ENCODE results near the gene ATRIP. TPM values are rescaled to one million over a fixed set of nuclear protein-coding genes. Genes with fewer than 3 reads are reported as not detected.

Gene ATRIP
- total and polyA plus RNA-seq, 2 of the 4 experiments (the other 2 are of a cell fraction): 6.8 to 10.8 TPM

GRCh38 chr3:48404440-48405342 is 41.8 kb upstream of the ATRIP start (continued):
- TF ChIP-seq RCOR1 (IDR thresholded peaks at IDR 0.05; ENCODE audit: insufficient replicate concordance, low read length) (no peak), CEBPB (IDR thresholded peaks at IDR 0.05; ENCODE audit: low read depth, low read length) (no peak)

- Histone ChIP-seq H2AK9ac (replicated peaks; ENCODE audit: low read depth, low read length, poor library complexity) (peak overlapping the region; percentile 13), H3K56ac (ENCODE audit: extremely low read depth, insufficient read depth, low read length) (no peak overlapping the region), H2AK5ac (ENCODE audit: low read depth, low read length) (no peak overlapping the region), H3K9me3 (ENCODE audit: control insufficient read depth, insufficient read depth, low read length) (no peaks in the 10 kb centered on the region), H2BK5ac (ENCODE audit: low read depth, low read length, poor library complexity, severe bottlenecking) (no peak overlapping the region), H3K4ac (ENCODE audit: low read depth, low read length) (no peak overlapping the region), H3K9me1 (ENCODE audit: insufficient read depth, low read length) (peaks cover 7% of the 10 kb centered on the region; the same call in 1 of the 2 replicates), H3K4me3 (ENCODE audit: insufficient read depth, low read depth, low read length) (no peak overlapping the region), H3K79me1 (ENCODE audit: low read depth in 1 of 2, low read length in 2 of 2) (no peaks in the 10 kb centered on the region), H3K9ac (ENCODE audit: low read depth, low read length) (no peak overlapping the region), H3K4me2 (ENCODE audit: low read depth, low read length) (no peak overlapping the region), H2BK15ac (ENCODE audit: low read depth, low read length) (no peak overlapping the region), H4K5ac (ENCODE audit: low read depth, low read length) (no peak overlapping the region), H3K18ac (ENCODE audit: low read depth, low read length) (no peak overlapping the region), H3K27me3 (ENCODE audit: control insufficient read depth, insufficient read depth, low read length) (no peaks in the 10 kb centered on the region), H3K4me1 (ENCODE audit: control insufficient read depth, insufficient read depth, low read length) (peaks cover 7% of the 10 kb centered on the region), H4K20me1 (ENCODE audit: insufficient read depth, low read length) (no peaks in the 10 kb centered on the region), H4K91ac (ENCODE audit: insufficient read depth, low read depth, low read length) (no peak overlapping the region), H3K23ac (ENCODE audit: low read depth, low read length) (no peak overlapping the region), H4K8ac (ENCODE audit: low read depth in 2 of 2, low read length in 2 of 2) (no peak overlapping the region), H3K27ac (ENCODE audit: insufficient read depth, low read length) (no peak overlapping the region), H2BK20ac (ENCODE audit: low read depth, low read length) (no peak overlapping the region), H3K36me3 (ENCODE audit: control insufficient read depth, insufficient read depth, low read length) (peaks cover 56% of the 10 kb centered on the region), H3K14ac (replicated peaks; ENCODE audit: low read depth, low read length) (no peak overlapping the region), H2BK120ac (ENCODE audit: low read depth, low read length) (no peak overlapping the region), H2AFZ (replicated peaks; ENCODE audit: low read length, poor library complexity) (no peak overlapping the region)
- TF ChIP-seq SMC3 (IDR thresholded peaks at IDR 0.05; ENCODE audit: low read depth, low read length): no peak
- TF ChIP-seq MAZ (IDR thresholded peaks at IDR 0.05; ENCODE audit: borderline replicate concordance, low read depth, low read length): no peak
- no peak for TF ChIP-seq CHD1 (IDR thresholded peaks at IDR 0.05; ENCODE audit: low read depth, low read length)
- no peak for TF ChIP-seq POLR2A (IDR thresholded peaks at IDR 0.05; ENCODE audit: low read depth, low read length)
- TF ChIP-seq BHLHE40 (IDR thresholded peaks at IDR 0.05; ENCODE audit: low read depth, low read length): no peak
- TF ChIP-seq FOS (IDR thresholded peaks at IDR 0.05; ENCODE audit: low read depth, low read length): no peak
- no peak for TF ChIP-seq MAFK (IDR thresholded peaks at IDR 0.05; ENCODE audit: low read depth, low read length)
- TF ChIP-seq RFX5 (IDR thresholded peaks at IDR 0.05; ENCODE audit: low read depth, low read length): no peak
- no peak for TF ChIP-seq CEBPB (IDR thresholded peaks at IDR 0.05; ENCODE audit: low read depth, low read length)
- no peak for TF ChIP-seq ELK1 (IDR thresholded peaks at IDR 0.05; ENCODE audit: borderline replicate concordance, low read depth, low read length)
- TF ChIP-seq MXI1 (IDR thresholded peaks at IDR 0.05; ENCODE audit: borderline replicate concordance, low read depth, low read length): no peak
- no peak for TF ChIP-seq RCOR1 (IDR thresholded peaks at IDR 0.05; ENCODE audit: insufficient replicate concordance, low read length)
- TF ChIP-seq, protein P1, sequence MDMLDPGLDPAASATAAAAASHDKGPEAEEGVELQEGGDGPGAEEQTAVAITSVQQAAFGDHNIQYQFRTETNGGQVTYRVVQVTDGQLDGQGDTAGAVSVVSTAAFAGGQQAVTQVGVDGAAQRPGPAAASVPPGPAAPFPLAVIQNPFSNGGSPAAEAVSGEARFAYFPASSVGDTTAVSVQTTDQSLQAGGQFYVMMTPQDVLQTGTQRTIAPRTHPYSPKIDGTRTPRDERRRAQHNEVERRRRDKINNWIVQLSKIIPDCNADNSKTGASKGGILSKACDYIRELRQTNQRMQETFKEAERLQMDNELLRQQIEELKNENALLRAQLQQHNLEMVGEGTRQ (IDR thresholded peaks at IDR 0.05; ENCODE audit: low read depth, low read length): no peak
- TF ChIP-seq NFE2L2 (IDR thresholded peaks at IDR 0.05; ENCODE audit: low read depth, low read length): no peak
- ChIA-PET CTCF (no interaction called here), POLR2A (ENCODE audit: unreplicated experiment) (no interaction called here)
- DNase-seq: no peak
- BruUV-seq (replicated peaks): no TSS peak
- in situ Hi-C loops (cut with MboI; ENCODE audit: low sequenced_read_pairs) (no loop called here), intact Hi-C loops (cut with micrococcal nuclease) (no loop called here), dilution Hi-C loops (cut with HindIII; ENCODE audit: low sequenced_read_pairs, unreplicated experiment) (no loop called here)
- 80% methylated on average over 1 of the region's 13 CpGs; no CpG with 5 or more reads in 1 of the 2 experiments for WGBS, 2 experiments (ENCODE audit: extremely low coverage in 2 of 2, insufficient read length in 1 of 2)
- ATAC-seq (ENCODE audit: low read depth): no peak
These were observed 41.1 kb upstream of the ATRIP start for GRCh38 chr3:48405343-48405881.

All from IMR-90 (cell line).